ENCODE data around the gene C14orf180. TPM values are rescaled to one million over a fixed set of nuclear protein-coding genes. Genes with fewer than 3 reads are reported as not detected.

Gene C14orf180
- total and polyA plus RNA-seq, 2 donors from 2014 or later = 2.1 to 3.1 TPM

DNA sequence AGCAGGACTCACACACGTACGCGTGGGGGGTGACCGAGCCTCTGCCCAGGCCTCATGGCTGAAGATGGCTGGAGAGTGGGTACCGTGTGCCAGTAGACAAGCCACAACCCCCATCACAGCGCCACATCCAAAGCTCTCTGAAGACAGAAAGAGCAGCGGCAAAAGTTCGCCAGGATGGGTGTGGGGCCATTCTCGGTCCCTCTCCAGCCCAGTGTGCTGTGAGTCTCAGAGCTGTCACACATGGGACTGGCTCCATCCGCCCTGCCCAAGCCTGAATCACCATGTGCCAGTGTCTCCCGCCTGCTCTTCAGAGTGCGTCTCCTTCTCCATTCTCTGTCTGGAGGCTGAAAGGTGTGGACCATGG lies 19.3 kb downstream of the C14orf180 start:
- no peak for DNase-seq

DNA sequence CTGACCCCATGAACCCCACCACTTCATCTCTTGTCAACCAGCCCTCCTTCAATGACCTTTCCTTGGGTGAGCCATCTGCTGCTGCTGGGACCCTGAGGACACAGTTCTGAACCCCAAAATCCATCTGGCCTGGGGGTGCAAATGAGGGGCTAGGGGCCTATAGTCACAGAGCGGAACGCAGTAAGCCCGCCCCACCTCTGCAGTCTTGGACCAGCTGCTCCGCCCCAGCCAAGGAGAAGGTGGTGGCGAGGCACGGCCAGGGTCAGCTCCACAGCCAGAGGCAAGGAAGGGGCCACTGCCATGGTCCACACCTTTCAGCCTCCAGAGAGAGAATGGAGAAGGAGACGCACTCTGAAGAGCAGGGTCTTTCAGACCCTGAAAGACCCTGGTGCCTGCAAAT lies 19.9 kb downstream of the C14orf180 start:
- no peaks in the 10 kb centered on the region for H3K9me3 ChIP-seq (ENCODE audit: control insufficient read depth in 2 of 3, insufficient read depth in 1 of 3, low read length in 3 of 3)
- no peak overlapping the region for H3K4me3 ChIP-seq (ENCODE audit: low read length in 3 of 3)
- TF ChIP-seq, protein P1, sequence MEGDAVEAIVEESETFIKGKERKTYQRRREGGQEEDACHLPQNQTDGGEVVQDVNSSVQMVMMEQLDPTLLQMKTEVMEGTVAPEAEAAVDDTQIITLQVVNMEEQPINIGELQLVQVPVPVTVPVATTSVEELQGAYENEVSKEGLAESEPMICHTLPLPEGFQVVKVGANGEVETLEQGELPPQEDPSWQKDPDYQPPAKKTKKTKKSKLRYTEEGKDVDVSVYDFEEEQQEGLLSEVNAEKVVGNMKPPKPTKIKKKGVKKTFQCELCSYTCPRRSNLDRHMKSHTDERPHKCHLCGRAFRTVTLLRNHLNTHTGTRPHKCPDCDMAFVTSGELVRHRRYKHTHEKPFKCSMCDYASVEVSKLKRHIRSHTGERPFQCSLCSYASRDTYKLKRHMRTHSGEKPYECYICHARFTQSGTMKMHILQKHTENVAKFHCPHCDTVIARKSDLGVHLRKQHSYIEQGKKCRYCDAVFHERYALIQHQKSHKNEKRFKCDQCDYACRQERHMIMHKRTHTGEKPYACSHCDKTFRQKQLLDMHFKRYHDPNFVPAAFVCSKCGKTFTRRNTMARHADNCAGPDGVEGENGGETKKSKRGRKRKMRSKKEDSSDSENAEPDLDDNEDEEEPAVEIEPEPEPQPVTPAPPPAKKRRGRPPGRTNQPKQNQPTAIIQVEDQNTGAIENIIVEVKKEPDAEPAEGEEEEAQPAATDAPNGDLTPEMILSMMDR (IDR thresholded peaks at IDR 0.05; ENCODE audit: borderline replicate concordance, extremely low read depth, insufficient read depth) = no peak
- no peaks in the 10 kb centered on the region for H3K4me1 ChIP-seq (ENCODE audit: control insufficient read depth in 2 of 3, insufficient read depth in 2 of 3, low read depth in 1 of 3, low read length in 3 of 3)
- intact Hi-C loops (cut with DNase I) = no loop called here
- H3K27ac ChIP-seq (ENCODE audit: low read depth in 2 of 2, low read length in 2 of 2) = no peak overlapping the region
- FAIRE-seq (no peak), DNase-seq (no peak)
- peaks cover 3% of the 10 kb centered on the region for H3K27me3 ChIP-seq (ENCODE audit: control insufficient read depth, insufficient read depth, low read length)
- H3K9ac ChIP-seq (ENCODE audit: low read length in 3 of 3) = no peak overlapping the region
- H3K36me3 ChIP-seq (ENCODE audit: control insufficient read depth in 2 of 3, insufficient read depth in 3 of 3, low read length in 3 of 3) = no peaks in the 10 kb centered on the region

More for the DNA sequence above, 19.3 kb downstream of the C14orf180 start:
- no peak for FAIRE-seq
- intact Hi-C loops (cut with DNase I) = no loop called here
- Histone ChIP-seq H3K4me3 (ENCODE audit: low read length in 3 of 3) (no peak overlapping the region), H3K9me3 (ENCODE audit: control insufficient read depth in 2 of 3, insufficient read depth in 1 of 3, low read length in 3 of 3) (no peaks in the 10 kb centered on the region), H3K27me3 (ENCODE audit: control insufficient read depth, insufficient read depth, low read length) (peaks cover 1% of the 10 kb centered on the region), H3K27ac (ENCODE audit: low read depth in 2 of 2, low read length in 2 of 2) (no peak overlapping the region), H3K36me3 (ENCODE audit: control insufficient read depth in 2 of 3, insufficient read depth in 3 of 3, low read length in 3 of 3) (no peaks in the 10 kb centered on the region), H3K4me1 (ENCODE audit: control insufficient read depth in 2 of 3, insufficient read depth in 2 of 3, low read depth in 1 of 3, low read length in 3 of 3) (no peaks in the 10 kb centered on the region), H3K9ac (ENCODE audit: low read length in 3 of 3) (no peak overlapping the region)
- TF ChIP-seq, protein P1 (IDR thresholded peaks at IDR 0.05; ENCODE audit: borderline replicate concordance, extremely low read depth, insufficient read depth) = no peak

DNA sequence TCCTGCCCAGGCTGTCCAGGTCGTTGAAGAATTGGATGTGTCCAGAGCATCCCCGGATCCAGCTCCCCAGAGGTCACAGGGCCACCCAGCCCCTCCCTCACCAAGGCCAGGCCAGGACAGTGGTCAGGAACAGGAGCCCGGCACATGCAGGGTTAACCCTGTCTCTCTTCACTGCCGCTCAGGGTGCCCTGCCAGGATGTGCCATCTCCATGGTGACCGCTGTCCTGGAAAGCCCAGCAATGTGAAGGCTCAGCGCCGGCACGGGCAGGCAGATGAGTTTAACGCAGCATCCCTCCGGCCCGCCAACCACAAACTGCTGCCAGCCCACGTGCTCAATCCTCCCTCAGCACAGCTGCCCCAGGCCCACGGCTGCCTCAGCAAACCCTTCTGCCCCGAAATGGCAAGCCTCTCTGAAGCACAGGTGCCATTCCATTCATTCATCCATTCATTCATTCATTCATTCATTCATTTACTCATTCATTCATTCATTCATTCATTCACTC lies 20.6 kb downstream of the C14orf180 start:
- DNase-seq (peak; percentile 31 to 70 (median 65)), FAIRE-seq (no peak)
- intact Hi-C loops (cut with DNase I) = no loop called here
- H3K27me3 ChIP-seq (ENCODE audit: control insufficient read depth, insufficient read depth, low read length) = peaks cover 3% of the 10 kb centered on the region
- H3K36me3 ChIP-seq (ENCODE audit: control insufficient read depth in 2 of 3, insufficient read depth in 3 of 3, low read length in 3 of 3) = no peaks in the 10 kb centered on the region
- no peaks in the 10 kb centered on the region for H3K9me3 ChIP-seq (ENCODE audit: control insufficient read depth in 2 of 3, insufficient read depth in 1 of 3, low read length in 3 of 3)
- H3K4me1 ChIP-seq (ENCODE audit: control insufficient read depth in 2 of 3, insufficient read depth in 2 of 3, low read depth in 1 of 3, low read length in 3 of 3) = no peaks in the 10 kb centered on the region
- no peak overlapping the region for H3K4me3 ChIP-seq (ENCODE audit: low read length in 3 of 3)
- H3K27ac ChIP-seq (ENCODE audit: low read depth in 2 of 2, low read length in 2 of 2) = no peak overlapping the region
- H3K9ac ChIP-seq (ENCODE audit: low read length in 3 of 3) = no peak overlapping the region
- TF ChIP-seq, protein P1 (IDR thresholded peaks at IDR 0.05; ENCODE audit: borderline replicate concordance, extremely low read depth, insufficient read depth) = no peak

DNA sequence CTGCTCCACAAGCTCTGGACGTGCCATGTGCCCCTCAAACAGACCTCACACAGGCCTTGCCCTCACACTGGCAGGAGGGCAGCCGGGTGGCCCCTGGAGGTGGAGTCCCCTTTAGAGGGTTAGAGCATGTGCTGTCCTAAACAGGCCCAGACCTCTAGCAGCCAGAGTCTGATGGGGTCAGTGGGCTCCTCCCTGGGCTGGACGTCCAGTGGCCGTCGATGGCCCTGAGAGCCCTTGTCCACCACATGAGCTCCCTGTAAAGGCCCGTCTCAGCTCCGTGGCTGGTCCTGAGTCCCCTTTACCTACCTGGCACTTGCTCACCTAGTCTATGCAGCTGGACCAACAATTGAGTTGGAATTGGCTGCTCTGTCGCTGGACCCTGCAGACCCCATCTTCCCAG lies 21.2 kb downstream of the C14orf180 start:
- Histone ChIP-seq H3K9ac (ENCODE audit: low read length in 3 of 3) (no peak overlapping the region), H3K4me1 (ENCODE audit: control insufficient read depth in 2 of 3, insufficient read depth in 2 of 3, low read depth in 1 of 3, low read length in 3 of 3) (no peaks in the 10 kb centered on the region), H3K4me3 (ENCODE audit: low read length in 3 of 3) (no peak overlapping the region), H3K27ac (ENCODE audit: low read depth in 2 of 2, low read length in 2 of 2) (no peak overlapping the region), H3K27me3 (ENCODE audit: control insufficient read depth, insufficient read depth, low read length) (peaks cover 5% of the 10 kb centered on the region), H3K36me3 (ENCODE audit: control insufficient read depth in 2 of 3, insufficient read depth in 3 of 3, low read length in 3 of 3) (no peaks in the 10 kb centered on the region), H3K9me3 (ENCODE audit: control insufficient read depth in 2 of 3, insufficient read depth in 1 of 3, low read length in 3 of 3) (no peaks in the 10 kb centered on the region)
- intact Hi-C loops (cut with DNase I) = no loop called here
- TF ChIP-seq, protein P1 (IDR thresholded peaks at IDR 0.05; ENCODE audit: borderline replicate concordance, extremely low read depth, insufficient read depth) = no peak
- no peak for DNase-seq
- FAIRE-seq = no peak
